Gastrocnemius medialis (tissue), 4 donors: ENCODE data around the gene APOBR. TPM values are rescaled to one million over a fixed set of nuclear protein-coding genes. Genes with fewer than 3 reads are reported as not detected.

Experiments used
- ATAC-seq, 2 donors: fragments of 150-250 bp; one replicate each; pipeline ENCODE4 v1.9.1; 2016
- DNase-seq, 2 donors: peaks; one replicate each; pipeline ENCODE4 v3.0.0-alpha.2; 2019
- H3K27ac ChIP-seq, 4 donors: fragments of 200-600 bp; sonication (generic); 1 replicate in 1 of 4; 2 replicates in 3 of 4; pipeline ENCODE4 v1.5.1; 2016 to 2018; ENCODE audit warnings: mild to moderate bottlenecking in 2 of 4, moderate library complexity in 1 of 4
- H3K27me3 ChIP-seq, 3 donors: fragments of 200-600 bp; sonication (generic) in 2 of 3; 1 replicate in 1 of 3; 2 replicates in 2 of 3; pipeline versions ENCODE4 v1.5.1 to v1.6.0; 2016 to 2019; ENCODE audit warnings: mild to moderate bottlenecking in 1 of 3, moderate library complexity in 1 of 3
- H3K36me3 ChIP-seq, 2 donors: fragments of 200-600 bp; sonication (generic) in 1 of 2; one replicate each; pipeline ENCODE4 v1.5.1; 2017 to 2018
- H3K4me1 ChIP-seq, 2 donors: fragments of 200-600 bp; sonication (generic) in 1 of 2; one replicate each; pipeline ENCODE4 v1.5.1; 2016 to 2017; ENCODE audit warnings: mild to moderate bottlenecking in 2 of 2
- H3K4me3 ChIP-seq, 4 donors: fragments of 200-600 bp; sonication (generic) in 3 of 4; 1 replicate in 1 of 4; 2 replicates in 3 of 4; pipeline ENCODE4 v1.5.1; 2016 to 2019; ENCODE audit warnings: mild to moderate bottlenecking in 2 of 4
- H3K9me3 ChIP-seq, 3 donors: fragments of 200-600 bp; sonication (generic) in 2 of 3; 1 replicate in 1 of 3; 2 replicates in 2 of 3; pipeline ENCODE4 v1.5.1; 2016 to 2019
- CTCF ChIP-seq, 5 experiments: fragments of 450-650 bp in 3 of 5; fragments of 200-600 bp in 2 of 5; sonication (generic) in 2 of 5; IDR thresholded peaks in 4 of 5; conservative IDR thresholded peaks in 1 of 5; 1 replicate in 4 of 5; 2 replicates in 1 of 5; pipeline ENCODE4 v1.5.1; 2016 to 2019; ENCODE audit warnings: antibody characterized with exemption in 5 of 5, mild to moderate bottlenecking in 3 of 5, moderate library complexity in 3 of 5
- POLR2A ChIP-seq, 2 donors: fragments of 450-650 bp; IDR thresholded peaks; one replicate each; pipeline ENCODE4 v1.6.1; 2017; ENCODE audit warnings: antibody characterized with exemption in 2 of 2, mild to moderate bottlenecking in 2 of 2, moderate library complexity in 2 of 2
- in situ Hi-C, 4 donors: fragments of 200-750 bp; cut with MboI; loops; one replicate each; pipeline versions ENCODE4 v1.15.0 to v1.8.0; 2017; ENCODE audit warnings: low sequenced_read_pairs in 4 of 4
- intact Hi-C: fragments of 100-400 bp; cut with DNase I; formaldehyde crosslinking; loops from one replicate; pipeline ENCODE4 v1.15.1; 2023; ENCODE audit warnings: low total_unique reads
- total RNA-seq, 4 donors: library from RNA; depleted of rRNA; stranded (reverse); fragments of >200 nt; gene quantifications; one replicate each; pipeline versions ENCODE4 v1.1.0 to v1.2.3, GENCODE V29; 2016

APOBR gene
- total RNA-seq, 4 donors from 2014 or later: 0.15 to 1.4 (median 0.54) TPM

- in situ Hi-C loops: no loop called here
- no peak overlapping the region for H3K4me3 ChIP-seq
- H3K4me1 ChIP-seq: no peaks in the 10 kb centered on the region
- peaks cover 0 to 6% (median 0%) of the 10 kb centered on the region in 3 donors for H3K27me3 ChIP-seq
- no peaks in the 10 kb centered on the region for H3K9me3 ChIP-seq
- no peak overlapping the region for H3K27ac ChIP-seq
- ATAC-seq: no peak
- H3K36me3 ChIP-seq: no peaks in the 10 kb centered on the region
- no peak for DNase-seq
- TF ChIP-seq CTCF (IDR thresholded peaks at IDR 0.05 in 4 of 5, conservative IDR thresholded peaks at IDR 0.05 in 1 of 5) (no peak), POLR2A (IDR thresholded peaks at IDR 0.05) (no peak)
- intact Hi-C loops: no loop called here
These were observed 7.8 kb downstream of the APOBR start for GRCh38 chr16:28502290-28502689.

- intact Hi-C loops: no loop called here
- H3K27ac ChIP-seq: no peak overlapping the region
- peaks cover 0 to 8% (median 4%) of the 10 kb centered on the region in 3 donors for H3K27me3 ChIP-seq
- no peaks in the 10 kb centered on the region for H3K36me3 ChIP-seq
- H3K4me1 ChIP-seq: no peaks in the 10 kb centered on the region
- in situ Hi-C loops: no loop called here
- H3K9me3 ChIP-seq: no peaks in the 10 kb centered on the region
- DNase-seq (no peak), ATAC-seq (no peak)
- TF ChIP-seq POLR2A (IDR thresholded peaks at IDR 0.05): no peak
- TF ChIP-seq CTCF (IDR thresholded peaks at IDR 0.05 in 4 of 5, conservative IDR thresholded peaks at IDR 0.05 in 1 of 5): no peak
- H3K4me3 ChIP-seq: no peak overlapping the region
These were observed 9.2 kb downstream of the APOBR start for GRCh38 chr16:28503470-28504259.

GRCh38 chr16:28504707-28505404, 10.4 kb downstream of the APOBR start:
- no peak overlapping the region for H3K4me3 ChIP-seq
- no peak for ATAC-seq
- H3K27me3 ChIP-seq: peaks cover 0 to 8% (median 4%) of the 10 kb centered on the region in 3 donors

GRCh38 chr16:28505489-28506137, 11.2 kb downstream of the APOBR start:
- Histone ChIP-seq H3K4me3 (no peak overlapping the region), H3K4me1 (no peaks in the 10 kb centered on the region), H3K27ac (no peak overlapping the region), H3K9me3 (no peaks in the 10 kb centered on the region), H3K27me3 (peaks cover 0 to 8% (median 4%) of the 10 kb centered on the region in 3 donors), H3K36me3 (no peaks in the 10 kb centered on the region)
- intact Hi-C loops: no loop called here
- ATAC-seq (no peak), DNase-seq (no peak)
- in situ Hi-C loops: no loop called here
- TF ChIP-seq CTCF (IDR thresholded peaks at IDR 0.05 in 4 of 5, conservative IDR thresholded peaks at IDR 0.05 in 1 of 5): no peak
- TF ChIP-seq POLR2A (IDR thresholded peaks at IDR 0.05): no peak

More at GRCh38 chr16:28504707-28505404, 10.4 kb downstream of the APOBR start:
- H3K27ac ChIP-seq: no peak overlapping the region
- in situ Hi-C loops (no loop called here), intact Hi-C loops (no loop called here)
- no peaks in the 10 kb centered on the region for H3K9me3 ChIP-seq
- TF ChIP-seq POLR2A (IDR thresholded peaks at IDR 0.05) (no peak), CTCF (IDR thresholded peaks at IDR 0.05 in 4 of 5, conservative IDR thresholded peaks at IDR 0.05 in 1 of 5) (no peak)
- no peaks in the 10 kb centered on the region for H3K4me1 ChIP-seq
- DNase-seq: no peak
- H3K36me3 ChIP-seq: no peaks in the 10 kb centered on the region
